HepG2 (cell line): ENCODE measurements around the gene TSTD1. TPM values are rescaled to one million over a fixed set of nuclear protein-coding genes. Genes with fewer than 3 reads are reported as not detected.

Source experiments
- ARID5B ChIP-seq: IDR thresholded peaks from 2 replicates; pipeline ENCODE4 v1.4.0; 2020; ENCODE audit warnings: mild to moderate bottlenecking, missing genetic modification reagents
- GATA4 ChIP-seq: sonication (generic); IDR thresholded peaks from 2 replicates; pipeline ENCODE4 v1.6.1; 2016; ENCODE audit warnings: antibody characterized with exemption, low read depth, borderline replicate concordance
- GTF3A ChIP-seq: sonication (generic); formaldehyde crosslinking; conservative IDR thresholded peaks from 2 replicates; pipeline ENCODE4 v1.4.0; 2020; ENCODE audit warnings: mild to moderate bottlenecking, missing genetic modification reagents
- HIC2 ChIP-seq: sonication (generic); formaldehyde crosslinking; IDR thresholded peaks from 2 replicates; pipeline ENCODE4 v1.9.0; 2022; ENCODE audit warnings: low read depth, missing genetic modification reagents
- JUNB ChIP-seq: sonication (generic); formaldehyde crosslinking; IDR thresholded peaks from 2 replicates; pipeline ENCODE4 v1.8.0; 2022; ENCODE audit warnings: missing genetic modification reagents, mild to moderate bottlenecking, borderline replicate concordance
- KLF11 ChIP-seq: IDR thresholded peaks from 2 replicates; pipeline ENCODE4 v1.6.1; 2016; ENCODE audit warnings: missing compliant biosample characterization
- MBNL3 ChIP-seq: fragments of 250-450 bp; sonication (Bioruptor Pico); conservative IDR thresholded peaks from 2 replicates; pipeline ENCODE4 v1.8.0; 2022; ENCODE audit warnings: mild to moderate bottlenecking, inconsistent platforms
- NFKB2 ChIP-seq: sonication (generic); formaldehyde crosslinking; IDR thresholded peaks from 2 replicates; pipeline ENCODE4 v1.4.0; 2020; ENCODE audit warnings: missing genetic modification reagents, borderline replicate concordance
- SIN3B ChIP-seq: fragments of 150-350 bp; IDR thresholded peaks from 2 replicates; pipeline ENCODE4 v1.6.1; 2014; ENCODE audit warnings: low read length
- SNAI1 ChIP-seq: sonication (generic); formaldehyde crosslinking; IDR thresholded peaks from 2 replicates; pipeline ENCODE4 v1.5.0; 2020; ENCODE audit warnings: mild to moderate bottlenecking, missing genetic modification reagents, borderline replicate concordance
- YEATS2 ChIP-seq: sonication (generic); formaldehyde crosslinking; IDR thresholded peaks from 2 replicates; pipeline ENCODE4 v1.4.0; 2020; ENCODE audit warnings: missing genetic modification reagents, borderline replicate concordance
- ZNF296 ChIP-seq: sonication (generic); formaldehyde crosslinking; conservative IDR thresholded peaks from 2 replicates; pipeline ENCODE4 v1.5.0; 2020; ENCODE audit warnings: mild to moderate bottlenecking, missing genetic modification reagents
- ZNF446 ChIP-seq: sonication (generic); formaldehyde crosslinking; IDR thresholded peaks from 2 replicates; pipeline ENCODE4 v1.5.0; 2020; ENCODE audit warnings: mild to moderate bottlenecking, missing genetic modification reagents
- ZNF616 ChIP-seq: sonication (generic); formaldehyde crosslinking; IDR thresholded peaks from 2 replicates; pipeline ENCODE4 v1.5.0; 2020; ENCODE audit warnings: low read depth, mild to moderate bottlenecking, missing genetic modification reagents
- ZNF713 ChIP-seq: sonication (generic); formaldehyde crosslinking; IDR thresholded peaks from 2 replicates; pipeline ENCODE4 v1.4.0; 2020; ENCODE audit warnings: mild to moderate bottlenecking, missing genetic modification reagents
- ZZZ3 ChIP-seq: sonication (generic); formaldehyde crosslinking; IDR thresholded peaks from 2 replicates; pipeline ENCODE4 v1.4.0; 2020; ENCODE audit warnings: missing genetic modification reagents, mild to moderate bottlenecking, borderline replicate concordance
- polyA plus RNA-seq, 8 experiments: library from polyadenylated mRNA; depleted of rRNA in 3 of 8; stranded (reverse) in 7 of 8; unstranded in 1 of 8; fragments of >200 nt; fragmentation: Illumina TruSeq in 4 of 8; extraction: Trizol in 4 of 8; gene quantifications; 2 replicates each; pipeline versions ENCODE4 v1.2.1 to v1.2.3, GENCODE V29; 2011 to 2016; ENCODE audit warnings: low read depth in 4 of 8, missing spikeins in 1 of 8, mixed read lengths in 1 of 8; ENCODE audit not compliant: insufficient read depth in 1 of 8
- total RNA-seq, 5 experiments: library from RNA; depleted of rRNA; stranded (reverse); fragments of >200 nt; fragmentation: Illumina TruSeq; extraction: Trizol; gene quantifications; 2 replicates each; pipeline ENCODE4 v1.2.3, GENCODE V29; 2016; ENCODE audit warnings: low read depth in 1 of 5
- TF ChIP-seq, protein P1 (sequence below): sonication (generic); formaldehyde crosslinking; IDR thresholded peaks from 2 replicates; pipeline ENCODE4 v1.4.0; 2020; ENCODE audit warnings: mild to moderate bottlenecking, missing genetic modification reagents
- TF ChIP-seq, protein P2 (sequence below): IDR thresholded peaks from 2 replicates; pipeline ENCODE4 v1.6.1; 2016

The TSTD1 gene
- total and polyA plus RNA-seq, 2 of the 13 experiments (the other 11 are each of a cell fraction or from before 2014, with no cell fraction given) = 0.15 to 0.31 TPM

DNA sequence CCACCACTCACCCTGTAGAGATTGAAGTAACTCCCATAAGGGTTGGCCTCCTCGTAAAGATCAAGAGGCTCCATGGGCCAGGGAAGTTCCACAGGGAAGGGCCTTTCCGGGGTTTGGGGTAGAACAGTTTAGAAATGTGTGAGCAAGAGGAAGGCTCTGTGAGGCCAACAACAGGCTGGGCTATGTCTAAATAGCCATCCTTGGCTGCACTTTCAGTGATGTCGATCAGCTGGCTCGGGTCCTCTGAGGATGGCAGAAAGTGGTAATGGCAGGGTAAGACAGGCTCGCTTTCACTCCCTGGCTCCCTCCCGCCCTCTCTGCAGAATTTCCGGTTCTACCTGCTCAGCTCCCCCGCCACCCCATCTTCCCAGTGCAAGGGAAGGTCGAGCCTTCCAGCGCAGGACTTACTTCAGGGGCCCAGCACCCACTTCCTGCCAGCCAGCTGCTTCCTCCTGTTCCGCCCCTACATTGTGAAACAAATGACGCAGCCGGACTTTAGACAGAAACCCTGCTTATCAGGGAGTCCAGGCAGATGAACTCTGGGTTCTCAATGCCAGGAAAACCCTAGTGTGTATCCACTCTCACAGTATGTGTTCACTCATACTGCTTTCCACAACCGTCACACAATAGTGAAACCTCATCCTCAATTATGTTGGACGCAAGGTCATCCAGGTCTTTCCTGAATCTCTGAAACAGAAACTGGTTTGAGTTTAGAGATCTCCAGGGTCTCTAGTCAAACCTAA lies 25.1 kb downstream of the TSTD1 start (continued):
- TF ChIP-seq ARID5B (CRISPR knock-in tag) = peak; percentile 93
- 0 out of 2 replicates have a peak, but pooled peaks have one; percentile 18 for TF ChIP-seq ZNF446 (CRISPR knock-in tag)
- no peak for TF ChIP-seq ZNF296 (CRISPR knock-in tag)
- no peak; the same call in 1 of the 2 replicates for TF ChIP-seq GTF3A (CRISPR knock-in tag)
- TF ChIP-seq YEATS2 (CRISPR knock-in tag) = peak; percentile 82
- TF ChIP-seq SIN3B = no peak
- TF ChIP-seq KLF11 = peak; percentile 69; the same call in 1 of the 2 replicates
- TF ChIP-seq ZZZ3 (CRISPR knock-in tag) = peak; percentile 58; the same call in 1 of the 2 replicates
- no peak for TF ChIP-seq MBNL3 (CRISPR knock-in tag)
- peak; percentile 82; the same call in 1 of the 2 replicates for TF ChIP-seq JUNB (CRISPR knock-in tag)
- no peak for TF ChIP-seq SNAI1 (CRISPR knock-in tag)
- peak; percentile 36; the same call in 1 of the 2 replicates for TF ChIP-seq ZNF616
- TF ChIP-seq, protein P1, sequence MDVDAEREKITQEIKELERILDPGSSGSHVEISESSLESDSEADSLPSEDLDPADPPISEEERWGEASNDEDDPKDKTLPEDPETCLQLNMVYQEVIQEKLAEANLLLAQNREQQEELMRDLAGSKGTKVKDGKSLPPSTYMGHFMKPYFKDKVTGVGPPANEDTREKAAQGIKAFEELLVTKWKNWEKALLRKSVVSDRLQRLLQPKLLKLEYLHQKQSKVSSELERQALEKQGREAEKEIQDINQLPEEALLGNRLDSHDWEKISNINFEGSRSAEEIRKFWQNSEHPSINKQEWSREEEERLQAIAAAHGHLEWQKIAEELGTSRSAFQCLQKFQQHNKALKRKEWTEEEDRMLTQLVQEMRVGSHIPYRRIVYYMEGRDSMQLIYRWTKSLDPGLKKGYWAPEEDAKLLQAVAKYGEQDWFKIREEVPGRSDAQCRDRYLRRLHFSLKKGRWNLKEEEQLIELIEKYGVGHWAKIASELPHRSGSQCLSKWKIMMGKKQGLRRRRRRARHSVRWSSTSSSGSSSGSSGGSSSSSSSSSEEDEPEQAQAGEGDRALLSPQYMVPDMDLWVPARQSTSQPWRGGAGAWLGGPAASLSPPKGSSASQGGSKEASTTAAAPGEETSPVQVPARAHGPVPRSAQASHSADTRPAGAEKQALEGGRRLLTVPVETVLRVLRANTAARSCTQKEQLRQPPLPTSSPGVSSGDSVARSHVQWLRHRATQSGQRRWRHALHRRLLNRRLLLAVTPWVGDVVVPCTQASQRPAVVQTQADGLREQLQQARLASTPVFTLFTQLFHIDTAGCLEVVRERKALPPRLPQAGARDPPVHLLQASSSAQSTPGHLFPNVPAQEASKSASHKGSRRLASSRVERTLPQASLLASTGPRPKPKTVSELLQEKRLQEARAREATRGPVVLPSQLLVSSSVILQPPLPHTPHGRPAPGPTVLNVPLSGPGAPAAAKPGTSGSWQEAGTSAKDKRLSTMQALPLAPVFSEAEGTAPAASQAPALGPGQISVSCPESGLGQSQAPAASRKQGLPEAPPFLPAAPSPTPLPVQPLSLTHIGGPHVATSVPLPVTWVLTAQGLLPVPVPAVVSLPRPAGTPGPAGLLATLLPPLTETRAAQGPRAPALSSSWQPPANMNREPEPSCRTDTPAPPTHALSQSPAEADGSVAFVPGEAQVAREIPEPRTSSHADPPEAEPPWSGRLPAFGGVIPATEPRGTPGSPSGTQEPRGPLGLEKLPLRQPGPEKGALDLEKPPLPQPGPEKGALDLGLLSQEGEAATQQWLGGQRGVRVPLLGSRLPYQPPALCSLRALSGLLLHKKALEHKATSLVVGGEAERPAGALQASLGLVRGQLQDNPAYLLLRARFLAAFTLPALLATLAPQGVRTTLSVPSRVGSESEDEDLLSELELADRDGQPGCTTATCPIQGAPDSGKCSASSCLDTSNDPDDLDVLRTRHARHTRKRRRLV = no peak
- TF ChIP-seq NFKB2 (CRISPR knock-in tag) = 0 out of 2 replicates have a peak, but pooled peaks have one; percentile 51
- peak; percentile 85; the same call in 1 of the 2 replicates for TF ChIP-seq GATA4
- no peak for TF ChIP-seq ZNF713 (CRISPR knock-in tag)
- TF ChIP-seq HIC2 (CRISPR knock-in tag) = peak; percentile 79
- TF ChIP-seq, protein P2, sequence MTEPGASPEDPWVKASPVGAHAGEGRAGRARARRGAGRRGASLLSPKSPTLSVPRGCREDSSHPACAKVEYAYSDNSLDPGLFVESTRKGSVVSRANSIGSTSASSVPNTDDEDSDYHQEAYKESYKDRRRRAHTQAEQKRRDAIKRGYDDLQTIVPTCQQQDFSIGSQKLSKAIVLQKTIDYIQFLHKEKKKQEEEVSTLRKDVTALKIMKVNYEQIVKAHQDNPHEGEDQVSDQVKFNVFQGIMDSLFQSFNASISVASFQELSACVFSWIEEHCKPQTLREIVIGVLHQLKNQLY (CRISPR knock-in tag) = peak; percentile 86
